K562 (cell line): ENCODE data around the gene PRM2. TPM values are rescaled to one million over a fixed set of nuclear protein-coding genes. Genes with fewer than 3 reads are reported as not detected.
A peak's percentile ranks its signal among the peaks of the same experiment; 100 is the strongest.

Source experiments
- ATAC-seq: fragments of 200-7000 bp; cut with Tn5 transposase; 3 replicates; pipeline ENCODE4 v1.9.1; 2020; ENCODE audit warnings: moderate library complexity
- BruUV-seq: library from RNA; stranded (reverse); fragments of 400-500 nt; replicated peaks from 2 replicates; lab custom pipeline; 2021; lab: Mats Ljungman, UMichigan
- CTCF ChIA-PET: fragments of 300-600 bp; formaldehyde crosslinking; extraction: SDS; loops from one replicate; lab custom pipeline; 2021; ENCODE audit warnings: low intra/inter-chr PET ratio; lab: Yijun Ruan, JAX
- POLR2A ChIA-PET: fragments of 300-600, 350-650 bp; sonication (Branson Sonifier 250); formaldehyde crosslinking; extraction: SDS; loops from one replicate; lab custom pipeline; 2021; ENCODE audit warnings: antibody characterized with exemption, inconsistent platforms; lab: Yijun Ruan, JAX
- DNase-seq, 4 experiments: peaks; one replicate each; pipeline versions ENCODE4 v3.0.0 to v3.0.0-alpha.2; 2011 to 2018; ENCODE audit warnings: low spot score in 3 of 4, mixed read lengths in 3 of 4; ENCODE audit errors: extremely low read depth in 1 of 4
- FAIRE-seq: peaks from 2 replicates; lab custom pipeline; 2011; peaks lifted over from hg19 to GRCh38; lab: Jason Lieb, UNC
- H2AFZ ChIP-seq: 2 replicates; pipeline ENCODE4 v1.6.0; 2011; ENCODE audit warnings: low read depth, low read length, control low read depth, inconsistent platforms
- H3K27ac ChIP-seq: fragments of 200-600 bp; 3 replicates; pipeline ENCODE4 v1.8.0; 2011; ENCODE audit warnings: low read depth, mild to moderate bottlenecking, control low read depth, inconsistent platforms, low read length, moderate library complexity, mixed read lengths; ENCODE audit errors: extremely low read depth
- H3K27me3 ChIP-seq, 2 experiments: fragments of 300-600 bp in 1 of 2; 2 replicates in 1 of 2; 3 replicates in 1 of 2; pipeline versions ENCODE4 v1.6.0 to v1.8.0; 2011; ENCODE audit warnings: inconsistent platforms in 2 of 2, low read length in 2 of 2, mild to moderate bottlenecking in 1 of 2, mixed read lengths in 1 of 2, moderate library complexity in 1 of 2; ENCODE audit not compliant: control insufficient read depth in 2 of 2, insufficient read depth in 2 of 2
- H3K36me3 ChIP-seq: fragments of 300-600 bp; 3 replicates; pipeline ENCODE4 v1.8.0; 2011; ENCODE audit warnings: mild to moderate bottlenecking, low read length, inconsistent platforms; ENCODE audit not compliant: control insufficient read depth, insufficient read depth
- H3K4me1 ChIP-seq, 2 experiments: fragments of 200-600 bp in 1 of 2; replicated peaks in 1 of 2; 2 replicates in 1 of 2; 3 replicates in 1 of 2; pipeline versions ENCODE4 v1.5.1 to v1.8.0; 2011; ENCODE audit warnings: inconsistent platforms in 2 of 2, low read length in 2 of 2, mild to moderate bottlenecking in 1 of 2, mixed read lengths in 1 of 2, moderate library complexity in 1 of 2; ENCODE audit not compliant: control insufficient read depth in 2 of 2, insufficient read depth in 2 of 2
- H3K4me2 ChIP-seq: 2 replicates; pipeline ENCODE4 v1.6.1; 2011; ENCODE audit warnings: low read length, control low read depth, inconsistent platforms, mixed read lengths; ENCODE audit not compliant: insufficient read depth
- H3K4me3 ChIP-seq: fragments of 200-600 bp; sonication (generic), shearing (Covaris generic); 2 replicates; pipeline ENCODE4 v1.5.1; 2016; ENCODE audit warnings: control low read depth, inconsistent platforms
- H3K79me2 ChIP-seq: fragments of 200-600 bp; 3 replicates; pipeline ENCODE4 v1.8.0; 2011; ENCODE audit warnings: low read length, inconsistent platforms; ENCODE audit not compliant: control insufficient read depth, insufficient read depth
- H3K9ac ChIP-seq, 2 experiments: 2 replicates each; pipeline versions ENCODE4 v1.6.0 to v1.6.1; 2011; ENCODE audit warnings: low read depth in 2 of 2, low read length in 2 of 2, control low read depth in 1 of 2, inconsistent platforms in 1 of 2, mild to moderate bottlenecking in 1 of 2, mixed read lengths in 1 of 2; ENCODE audit not compliant: insufficient read depth in 1 of 2
- H3K9me1 ChIP-seq: one replicate; pipeline ENCODE4 v1.6.0; 2011; ENCODE audit warnings: inconsistent platforms, mild to moderate bottlenecking, low read length, moderate library complexity; ENCODE audit not compliant: control insufficient read depth, insufficient read depth
- H3K9me3 ChIP-seq: replicated peaks from 2 replicates; pipeline ENCODE4 v1.5.1; 2011; ENCODE audit warnings: low read depth, low read length, inconsistent platforms; ENCODE audit not compliant: control insufficient read depth, insufficient read depth
- H4K20me1 ChIP-seq: replicated peaks from 2 replicates; pipeline ENCODE4 v1.6.1; 2011; ENCODE audit warnings: low read length, inconsistent platforms, mixed read lengths; ENCODE audit not compliant: control insufficient read depth, insufficient read depth
- NFIC ChIP-seq: fragments of 450-650 bp; IDR thresholded peaks from 2 replicates; pipeline ENCODE4 v1.6.1; 2017; ENCODE audit warnings: mild to moderate bottlenecking, inconsistent platforms
- TCF15 ChIP-seq: fragments of 250-450 bp; sonication (Bioruptor Pico); IDR thresholded peaks from 2 replicates; pipeline ENCODE4 v1.8.0; 2022; ENCODE audit warnings: moderate library complexity, mild to moderate bottlenecking, inconsistent platforms
- ZNF407 ChIP-seq: fragments of 450-650 bp; IDR thresholded peaks from 2 replicates; pipeline ENCODE4 v1.6.1; 2016; ENCODE audit warnings: low read depth
- ZNF589 ChIP-seq: fragments of 200-800 bp; sonication (Bioruptor generic); IDR thresholded peaks from 2 replicates; pipeline ENCODE4 v1.6.1; 2016; ENCODE audit warnings: low read depth, missing genetic modification characterization, missing compliant biosample characterization
- WGBS: fragments of 100-300 bp; shearing (Covaris generic); methylation state at CpG from one replicate; pipeline ENCODE4 v1.1.6; 2016; ENCODE audit warnings: low coverage, mixed read lengths; ENCODE audit not compliant: insufficient coverage; ENCODE audit errors: missing lambda C conversion rate; 5-methylcytosine and 5-hydroxymethylcytosine counted together
- in situ Hi-C: fragments of 300-500 bp; cut with MboI; formaldehyde crosslinking; loops from 4 replicates; pipeline ENCODE4 v1.15.0; 2018; ENCODE audit warnings: inconsistent platforms, mixed read lengths
- intact Hi-C: fragments of 100-400 bp; cut with micrococcal nuclease; formaldehyde crosslinking; loops from 2 replicates; pipeline ENCODE4 v1.14.2; 2022
- polyA plus RNA-seq, 8 experiments: library from polyadenylated mRNA; depleted of rRNA in 4 of 8; stranded (reverse) in 5 of 8; unstranded in 3 of 8; fragments of >200 nt; fragmentation: Nextera tagmentation in 2 of 8; fragmentation: Illumina TruSeq in 1 of 8; extraction: Ambion mirVana in 2 of 8; extraction: Trizol in 1 of 8; gene quantifications; 2 replicates each; pipeline versions ENCODE4 v1.2.1 to v1.2.3, GENCODE V29; 2011 to 2014; ENCODE audit warnings: inconsistent platforms in 1 of 8, missing spikeins in 1 of 8
- total RNA-seq, 7 experiments: library from RNA; depleted of rRNA in 6 of 7; stranded (reverse); fragments of >200 nt in 6 of 7; fragmentation: Illumina TruSeq in 2 of 7; extraction: Trizol in 2 of 7; gene quantifications; 2 replicates each; pipeline versions ENCODE4 v1.2.1 to v1.2.3, GENCODE V29; 2011 to 2021; ENCODE audit warnings: low replicate concordance in 1 of 7

The PRM2 gene
- total and polyA plus RNA-seq, 9 of the 15 experiments (the other 6 are each of a cell fraction or from before 2014, with no cell fraction given), result not detected

GRCh38 chr16:11272921-11273720 lies 3.2 kb downstream of the PRM2 start, which contains the start of gene PRM3:
Gene PRM3, minus strand, starts transcription at chr16:11273629. Its CDS starts 34 bp downstream, at chr16:11273595.
- Histone ChIP-seq H3K27ac (no peak within 1 kb of the TSS), H3K36me3 (no peaks in the 10 kb centered on the region), H3K4me2 (no peak within 1 kb of the TSS), H3K9ac (peak within 1 kb of the TSS in 1 of 2 experiments; percentile 12; a peak in 1 of 4 replicates), H3K79me2 (no peaks in the 10 kb centered on the region), H3K4me3 (no peak within 1 kb of the TSS), H3K27me3 (peaks cover 23 to 37% of the 10 kb centered on the region in 2 experiments; a peak in 4 of 5 replicates), H4K20me1 (0 out of 2 replicates have a peak, but pooled peaks cover 2% of the 10 kb centered on the region), H3K9me1 (no peaks in the 10 kb centered on the region), H3K9me3 (no peaks in the 10 kb centered on the region), H3K4me1 (peaks cover 0 to 16% of the 10 kb centered on the region in 2 experiments; a peak in 1 of 5 replicates), H2AFZ (peak within 1 kb of the TSS; percentile 45; the same call in 1 of the 2 replicates)
- FAIRE-seq (no peak), DNase-seq (no peak), ATAC-seq (peak; percentile 35; the same call in 2 of the 3 replicates)
- ChIA-PET POLR2A (interaction anchor here (0.5 to 1.8 kb wide), 5 partner anchors 11 to 1565 kb away, joined by 3 to 8 read pairs (median 4); partner anchors contain the start of gene SOCS1), CTCF (no interaction called here)
- intact Hi-C loops (no loop called here), in situ Hi-C loops (no loop called here)
- TF ChIP-seq NFIC, result peak; percentile 43; the same call in 1 of the 2 replicates
- no peak for TF ChIP-seq ZNF589 (CRISPR knock-in tag)
- BruUV-seq, result no TSS peak
- 32% methylated on average over 29 of the region's 30 CpGs for WGBS

DNA sequence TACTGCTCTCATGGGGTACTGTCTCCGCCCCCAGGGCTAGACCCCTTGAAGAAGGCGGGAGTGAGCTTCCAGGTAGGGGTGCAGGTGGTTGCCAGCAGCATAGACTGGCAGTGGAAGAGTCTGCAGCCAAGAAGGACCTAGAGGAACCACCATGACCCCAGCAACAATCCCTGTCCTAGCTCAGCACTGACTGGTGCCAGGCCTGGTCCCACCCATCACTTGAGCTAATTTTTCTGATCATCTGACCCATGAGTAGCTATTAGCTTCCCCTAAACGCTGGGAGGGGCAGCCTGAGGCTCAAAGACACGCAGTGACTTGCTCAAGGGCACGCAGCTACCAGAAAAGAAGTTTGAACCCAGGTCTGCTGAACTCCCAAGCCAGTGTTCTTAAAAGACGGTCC lies 3.8 kb downstream of the PRM2 start:
- BruUV-seq, result no TSS peak
- Histone ChIP-seq H3K36me3 (no peaks in the 10 kb centered on the region), H3K4me1 (peaks cover 0 to 16% of the 10 kb centered on the region in 2 experiments; a peak in 1 of 5 replicates), H3K27me3 (peaks cover 18 to 31% of the 10 kb centered on the region in 2 experiments; a peak in 4 of 5 replicates), H3K9me1 (no peaks in the 10 kb centered on the region), H3K4me3 (no peak overlapping the region), H3K9me3 (no peaks in the 10 kb centered on the region), H3K27ac (no peak overlapping the region), H3K79me2 (no peaks in the 10 kb centered on the region), H3K9ac (no peak overlapping the region), H2AFZ (no peak overlapping the region), H4K20me1 (0 out of 2 replicates have a peak, but pooled peaks cover 2% of the 10 kb centered on the region), H3K4me2 (no peak overlapping the region)
- DNase-seq (no peak), ATAC-seq (no peak), FAIRE-seq (no peak)
- WGBS, result 18% methylated on average over 6 of the region's 6 CpGs
- POLR2A ChIA-PET, result interaction anchor here (0.6 to 1.8 kb wide), 4 partner anchors 11 to 62 kb away, joined by 3 to 8 read pairs (median 5); partner anchors contain the start of gene SOCS1
- in situ Hi-C loops, result no loop called here
- CTCF ChIA-PET, result no interaction called here
- intact Hi-C loops, result no loop called here
- TF ChIP-seq ZNF407, result no peak
- TF ChIP-seq TCF15 (CRISPR knock-in tag), result no peak
